Erythroblast (primary cell): Measurements from ENCODE around the gene CYP2D6.
"Not testable (repeated sequence)": the region's sequence is repeated elsewhere in the genome, so short reads cannot be mapped to it uniquely, and the experiment has no call there.

Experiments used
- GATA1 ChIP-seq: IDR thresholded peaks from 2 replicates; pipeline ENCODE4 v1.6.1; 2011; ENCODE audit warnings: low read depth, mild to moderate bottlenecking, control low read depth, low read length, moderate library complexity
- POLR2A ChIP-seq: IDR thresholded peaks from 2 replicates; pipeline ENCODE4 v1.6.1; 2011; ENCODE audit warnings: mild to moderate bottlenecking, low read length

- TF ChIP-seq POLR2A, GATA1: not testable (repeated sequence)
Measured at GRCh38 chr22:42130639-42131431, at the start of gene CYP2D6.
